Chondrocyte (in vitro differentiated cells): ENCODE data around the gene ZNF561. TPM values are rescaled to one million over a fixed set of nuclear protein-coding genes. Genes with fewer than 3 reads are reported as not detected.
"Not testable (repeated sequence)": the region's sequence is repeated elsewhere in the genome, so short reads cannot be mapped to it uniquely, and the experiment has no call there.

ENCODE experiments used
- DNase-seq: peaks from one replicate; pipeline ENCODE4 v3.0.0; 2021; ENCODE audit warnings: mixed read lengths, low spot score
- H3K27ac Mint-ChIP-seq: one replicate; pipeline ENCODE4 v1.8.0; 2021; ENCODE audit warnings: mild to moderate bottlenecking, moderate library complexity, mixed read lengths; ENCODE audit not compliant: unreplicated experiment
- H3K27me3 Mint-ChIP-seq: 2 replicates; pipeline ENCODE4 v1.8.0; 2021; ENCODE audit warnings: low read depth, mixed read lengths
- H3K36me3 Mint-ChIP-seq: 2 replicates; pipeline ENCODE4 v1.8.0; 2021; ENCODE audit warnings: low read depth, mixed read lengths
- H3K4me1 Mint-ChIP-seq: 2 replicates; pipeline ENCODE4 v1.8.0; 2021; ENCODE audit warnings: low read depth, mild to moderate bottlenecking, mixed read lengths
- H3K4me3 Mint-ChIP-seq: one replicate; pipeline ENCODE4 v1.8.0; 2021; ENCODE audit warnings: mild to moderate bottlenecking, moderate library complexity, mixed read lengths; ENCODE audit not compliant: unreplicated experiment
- H3K9me3 Mint-ChIP-seq: 2 replicates; pipeline ENCODE4 v1.8.0; 2021; ENCODE audit warnings: low read depth, mixed read lengths
- CTCF ChIP-seq: fragments of 200-600 bp; sonication (generic); IDR thresholded peaks from 2 replicates; pipeline ENCODE4 v1.5.0; 2021; ENCODE audit warnings: antibody characterized with exemption, mild to moderate bottlenecking, moderate library complexity
- long read RNA-seq: library from polyadenylated mRNA; stranded (forward); transcript quantifications from one replicate; pipeline ENCODE4 v2.0.0, GENCODE V29; 2021
- total RNA-seq: library from RNA; stranded (reverse); gene quantifications from 3 replicates; pipeline ENCODE4 v1.2.1, GENCODE V29; 2021

Gene ZNF561
- 42.2 to 51.3 TPM (median 43.5 TPM) in 3 replicates for total RNA-seq
- long read RNA-seq, full-length matches to known transcripts: 18 of 52 reads
- long read RNA-seq, partial matches to known transcripts: 1 of 52 reads
- long read RNA-seq, other reads (novel, unspliced or antisense): 33 of 52 reads

GRCh38 chr19:9621156-9622037, at the start of gene ZNF561:
TSS of gene ZNF561 (minus strand) at chr19:9621232. CDS start at chr19:9619456, 1,776 bp downstream.
- no peak for TF ChIP-seq CTCF
- Mint-ChIP-seq H3K9me3 (no peaks in the 10 kb centered on the region), H3K4me3 (peak within 1 kb of the TSS; percentile 99), H3K27me3 (no peaks in the 10 kb centered on the region), H3K4me1 (peaks cover 40% of the 10 kb centered on the region), H3K36me3 (peaks cover 25% of the 10 kb centered on the region), H3K27ac (peak within 1 kb of the TSS; percentile 100)
- DNase-seq: peak; percentile 96

GRCh38 chr19:9668544-9668943, 47.5 kb upstream of the ZNF561 start:
- H3K4me1 Mint-ChIP-seq: peaks cover 9% of the 10 kb centered on the region
- H3K9me3 Mint-ChIP-seq: peaks cover 44% of the 10 kb centered on the region
- DNase-seq: no peak
- H3K4me3 Mint-ChIP-seq: no peak overlapping the region
- H3K36me3 Mint-ChIP-seq: peaks cover 28% of the 10 kb centered on the region
- no peak overlapping the region for H3K27ac Mint-ChIP-seq
- no peaks in the 10 kb centered on the region for H3K27me3 Mint-ChIP-seq
- TF ChIP-seq CTCF: no peak

- Mint-ChIP-seq H3K27ac (no peak overlapping the region), H3K4me3 (no peak overlapping the region), H3K36me3 (peaks cover 25% of the 10 kb centered on the region), H3K27me3 (no peaks in the 10 kb centered on the region), H3K4me1 (peaks cover 8% of the 10 kb centered on the region), H3K9me3 (peaks cover 41% of the 10 kb centered on the region)
- no peak for DNase-seq
- no peak for TF ChIP-seq CTCF
Measured at GRCh38 chr19:9667898-9668297, 46.9 kb upstream of the ZNF561 start.

GRCh38 chr19:9658769-9659168, 37.7 kb upstream of the ZNF561 start:
- H3K36me3 Mint-ChIP-seq: peaks cover 10% of the 10 kb centered on the region

GRCh38 chr19:9653066-9653555, 32.1 kb upstream of the ZNF561 start:
- H3K4me1 Mint-ChIP-seq, H3K27me3 Mint-ChIP-seq, H3K4me3 Mint-ChIP-seq, H3K27ac Mint-ChIP-seq, DNase-seq: not testable (repeated sequence)
- peaks cover 48% of the 10 kb centered on the region for H3K36me3 Mint-ChIP-seq
- peaks cover 30% of the 10 kb centered on the region for H3K9me3 Mint-ChIP-seq

More at GRCh38 chr19:9658769-9659168, 37.7 kb upstream of the ZNF561 start:
- H3K4me3 Mint-ChIP-seq: no peak overlapping the region
- H3K27ac Mint-ChIP-seq: no peak overlapping the region
- TF ChIP-seq CTCF: no peak
- peaks cover 4% of the 10 kb centered on the region for H3K9me3 Mint-ChIP-seq
- no peak for DNase-seq
- peaks cover 8% of the 10 kb centered on the region for H3K4me1 Mint-ChIP-seq
- no peaks in the 10 kb centered on the region for H3K27me3 Mint-ChIP-seq

- not testable (repeated sequence) for DNase-seq, H3K4me1 Mint-ChIP-seq, H3K4me3 Mint-ChIP-seq, H3K27ac Mint-ChIP-seq, H3K27me3 Mint-ChIP-seq
- H3K9me3 Mint-ChIP-seq: peaks cover 26% of the 10 kb centered on the region
- H3K36me3 Mint-ChIP-seq: peaks cover 44% of the 10 kb centered on the region
Measured at GRCh38 chr19:9651464-9651863, 30.4 kb upstream of the ZNF561 start.
